ENCODE data around the gene NT5C.
"Not testable (repeated sequence)": the region's sequence is repeated elsewhere in the genome, so short reads cannot be mapped to it uniquely, and the experiment has no call there.

NT5C gene

DNA sequence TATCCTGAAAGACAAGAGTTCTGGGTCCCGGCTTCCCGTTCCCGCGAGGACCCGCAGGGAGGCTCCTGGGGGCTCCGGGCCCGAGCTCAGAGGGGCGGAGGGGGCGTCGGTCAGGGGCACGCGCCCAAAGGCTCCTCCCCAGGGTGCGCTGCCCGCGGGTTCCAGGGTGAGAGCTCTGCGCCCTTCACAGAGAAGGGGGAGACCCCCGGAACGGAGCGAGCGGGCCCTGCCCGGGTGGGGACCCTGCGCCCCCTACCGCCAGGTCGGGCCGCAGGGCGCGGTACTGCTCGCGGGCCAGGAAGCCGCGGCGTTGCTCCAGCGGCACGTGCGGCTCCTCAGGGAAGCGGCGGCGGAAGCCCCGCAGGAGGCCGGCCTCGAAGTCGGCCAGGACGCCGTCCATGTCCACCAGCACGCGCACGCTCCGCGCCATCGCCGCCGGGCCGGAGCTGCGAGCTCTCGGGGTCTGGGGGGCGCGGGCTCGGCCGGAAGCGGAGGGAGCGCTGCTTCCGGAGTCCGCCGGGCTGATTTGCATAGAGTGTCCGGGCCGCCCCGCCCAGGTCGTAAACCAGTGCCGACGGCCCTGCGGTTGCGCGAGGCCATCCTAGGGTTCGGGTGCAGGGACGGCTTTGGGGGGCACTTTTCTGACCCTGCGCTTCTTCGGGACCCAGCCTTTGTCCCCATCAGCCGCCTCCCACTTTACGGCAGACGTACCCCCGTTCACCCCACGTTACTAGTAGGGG, at the start of gene NT5C:
Gene NT5C, minus strand, starts transcription at position 465 of the 740 bp plus-strand sequence. Its CDS starts 35 bp downstream, at position 430.
- in situ Hi-C loops (cut with MboI; ENCODE audit: low sequenced_read_pairs) = no loop called here
- H3K4me1 ChIP-seq = peaks cover 14% of the 10 kb centered on the region
- DNase-seq (ENCODE audit: low spot score in 2 of 2) = peak; percentile 80 to 92
- peaks cover 37% of the 10 kb centered on the region for H3K36me3 ChIP-seq (replicated peaks)
- H3K9me3 ChIP-seq = no peaks in the 10 kb centered on the region
- H3K27me3 ChIP-seq (ENCODE audit: low read depth) = no peaks in the 10 kb centered on the region
- peak within 1 kb of the TSS; percentile 87 for H3K4me3 ChIP-seq

- DNase-seq (ENCODE audit: low spot score in 2 of 2) = no peak
- in situ Hi-C loops (cut with MboI; ENCODE audit: low sequenced_read_pairs) = no loop called here
- Histone ChIP-seq H3K27me3 (ENCODE audit: low read depth) (no peaks in the 10 kb centered on the region), H3K4me1 (peaks cover 15% of the 10 kb centered on the region), H3K4me3 (peak overlapping the region; percentile 94), H3K9me3 (no peaks in the 10 kb centered on the region), H3K36me3 (replicated peaks) (peaks cover 51% of the 10 kb centered on the region)
These were observed 49.6 kb upstream of the NT5C start for GRCh38 chr17:75181110-75181509.

DNA sequence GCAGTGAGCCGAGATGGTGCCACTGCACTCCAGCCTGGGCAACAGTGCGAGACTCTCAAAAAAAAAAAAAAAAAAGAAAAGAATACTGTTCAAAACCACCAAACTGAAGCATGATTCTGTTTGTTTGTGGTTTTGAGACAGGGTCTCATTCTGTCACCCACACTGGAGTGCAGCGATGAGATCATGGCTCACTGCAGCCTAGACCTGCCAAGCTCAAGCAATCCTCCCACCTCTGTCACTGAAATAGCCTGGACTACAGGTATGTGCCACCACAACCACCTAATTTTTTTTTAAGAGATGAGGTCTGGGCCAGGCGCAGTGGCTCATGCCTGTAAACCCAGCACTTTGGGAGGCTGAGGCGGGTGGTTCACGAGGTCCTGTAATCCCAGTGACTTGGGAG, 46.9 kb upstream of the NT5C start:
- H3K27me3 ChIP-seq (ENCODE audit: low read depth) = no peaks in the 10 kb centered on the region
- H3K9me3 ChIP-seq = no peaks in the 10 kb centered on the region
- no peak overlapping the region for H3K4me3 ChIP-seq
- in situ Hi-C loops (cut with MboI; ENCODE audit: low sequenced_read_pairs) = no loop called here
- DNase-seq (ENCODE audit: low spot score in 2 of 2) = no peak
- peaks cover 15% of the 10 kb centered on the region for H3K4me1 ChIP-seq
- peaks cover 78% of the 10 kb centered on the region for H3K36me3 ChIP-seq (replicated peaks)

GRCh38 chr17:75176625-75177024, 45.1 kb upstream of the NT5C start:
- no peak for DNase-seq (ENCODE audit: low spot score in 2 of 2)
- Histone ChIP-seq H3K4me1 (peaks cover 10% of the 10 kb centered on the region), H3K27me3 (ENCODE audit: low read depth) (no peaks in the 10 kb centered on the region), H3K9me3 (no peaks in the 10 kb centered on the region), H3K36me3 (replicated peaks) (peaks cover 88% of the 10 kb centered on the region), H3K4me3 (no peak overlapping the region)
- in situ Hi-C loops (cut with MboI; ENCODE audit: low sequenced_read_pairs) = no loop called here

DNA sequence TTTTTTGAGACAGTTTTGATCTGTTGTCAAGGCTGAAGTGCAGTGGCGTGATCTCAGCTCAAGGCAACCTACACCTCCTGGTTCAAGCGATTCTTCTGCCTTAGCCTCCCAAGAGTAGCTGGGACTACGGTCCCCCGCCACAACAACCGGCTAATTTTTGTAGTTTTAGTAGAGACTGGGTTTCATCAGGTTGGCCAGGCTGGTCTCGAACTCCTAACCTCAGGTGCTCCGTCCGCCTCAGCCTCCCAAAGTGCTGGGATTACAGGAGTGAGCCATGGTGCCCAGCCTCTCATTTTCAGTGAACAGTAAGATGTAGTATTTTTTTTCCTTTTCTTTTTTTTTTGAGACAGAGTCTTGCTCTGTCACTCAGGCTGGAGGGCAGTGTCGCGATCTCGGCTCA, 43.5 kb upstream of the NT5C start:
- H3K9me3 ChIP-seq = no peaks in the 10 kb centered on the region
- DNase-seq (ENCODE audit: low spot score in 2 of 2) = no peak
- no peaks in the 10 kb centered on the region; the same call in 1 of the 2 replicates for H3K4me1 ChIP-seq
- H3K4me3 ChIP-seq = no peak overlapping the region
- in situ Hi-C loops (cut with MboI; ENCODE audit: low sequenced_read_pairs) = no loop called here
- H3K27me3 ChIP-seq (ENCODE audit: low read depth) = no peaks in the 10 kb centered on the region
- H3K36me3 ChIP-seq (replicated peaks) = peaks cover 88% of the 10 kb centered on the region

GRCh38 chr17:75173526-75173925, 42.0 kb upstream of the NT5C start:
- Histone ChIP-seq H3K9me3 (no peaks in the 10 kb centered on the region), H3K4me3 (no peak overlapping the region), H3K36me3 (replicated peaks) (peaks cover 87% of the 10 kb centered on the region), H3K27me3 (ENCODE audit: low read depth) (no peaks in the 10 kb centered on the region), H3K4me1 (no peaks in the 10 kb centered on the region; the same call in 1 of the 2 replicates)
- DNase-seq (ENCODE audit: low spot score in 2 of 2) = no peak
- in situ Hi-C loops (cut with MboI; ENCODE audit: low sequenced_read_pairs) = no loop called here

DNA sequence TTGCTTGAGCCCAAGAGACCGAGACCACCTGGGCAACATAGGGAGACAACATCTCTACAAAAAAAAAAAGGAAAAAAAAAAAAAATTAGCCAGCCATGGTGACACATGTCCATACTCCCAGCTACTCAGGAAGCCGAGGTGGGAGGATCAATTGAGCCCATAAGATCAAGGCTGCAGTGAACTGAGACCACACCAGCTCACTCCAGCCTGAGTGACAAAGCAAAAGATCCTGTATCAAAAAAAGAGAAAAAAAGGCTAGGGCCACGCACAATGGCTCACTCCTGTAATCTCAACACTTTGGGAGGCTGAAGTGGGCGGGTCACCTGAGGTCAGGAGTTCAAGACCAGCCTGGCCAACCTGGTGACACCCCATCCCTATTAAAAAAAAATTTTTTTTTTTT, 37.5 kb upstream of the NT5C start:
- Histone ChIP-seq H3K27me3 (ENCODE audit: low read depth) (no peaks in the 10 kb centered on the region), H3K36me3 (replicated peaks) (peaks cover 81% of the 10 kb centered on the region), H3K4me3 (no peak overlapping the region), H3K9me3 (no peaks in the 10 kb centered on the region), H3K4me1 (no peaks in the 10 kb centered on the region; the same call in 1 of the 2 replicates)
- in situ Hi-C loops (cut with MboI; ENCODE audit: low sequenced_read_pairs) = no loop called here
- no peak for DNase-seq (ENCODE audit: low spot score in 2 of 2)

DNA sequence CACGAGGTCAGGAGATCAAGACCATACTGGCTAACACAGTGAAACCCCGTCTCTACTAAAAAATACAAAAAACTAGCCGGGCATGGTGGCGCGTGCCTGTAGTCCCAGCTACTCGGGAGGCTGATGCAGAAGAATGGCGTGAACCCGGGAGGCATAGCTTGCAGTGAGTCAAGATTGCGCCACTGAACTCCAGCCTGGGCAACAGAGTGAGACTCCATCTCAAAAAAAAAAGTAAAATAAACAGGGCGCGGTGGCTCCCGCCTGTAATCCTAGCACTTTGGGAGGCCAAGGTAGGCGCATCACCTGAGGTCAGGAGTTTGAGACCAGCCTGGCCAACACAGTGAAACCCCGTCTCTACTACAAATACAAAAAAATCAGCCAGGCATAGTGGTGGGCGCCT, 33.1 kb upstream of the NT5C start:
- H3K4me1 ChIP-seq; H3K4me3 ChIP-seq; H3K27me3 ChIP-seq (ENCODE audit: low read depth); H3K9me3 ChIP-seq; DNase-seq (ENCODE audit: low spot score in 2 of 2); in situ Hi-C loops (cut with MboI; ENCODE audit: low sequenced_read_pairs): not testable (repeated sequence)
- peaks cover 46% of the 10 kb centered on the region for H3K36me3 ChIP-seq (replicated peaks)

GRCh38 chr17:75163074-75163473, 31.5 kb upstream of the NT5C start:
- no peak overlapping the region for H3K4me3 ChIP-seq
- no peaks in the 10 kb centered on the region for H3K9me3 ChIP-seq
- peaks cover 35% of the 10 kb centered on the region for H3K36me3 ChIP-seq (replicated peaks)
- H3K27me3 ChIP-seq (ENCODE audit: low read depth) = no peaks in the 10 kb centered on the region
- no peaks in the 10 kb centered on the region for H3K4me1 ChIP-seq
- in situ Hi-C loops (cut with MboI; ENCODE audit: low sequenced_read_pairs) = no loop called here
- no peak for DNase-seq (ENCODE audit: low spot score in 2 of 2)

DNA sequence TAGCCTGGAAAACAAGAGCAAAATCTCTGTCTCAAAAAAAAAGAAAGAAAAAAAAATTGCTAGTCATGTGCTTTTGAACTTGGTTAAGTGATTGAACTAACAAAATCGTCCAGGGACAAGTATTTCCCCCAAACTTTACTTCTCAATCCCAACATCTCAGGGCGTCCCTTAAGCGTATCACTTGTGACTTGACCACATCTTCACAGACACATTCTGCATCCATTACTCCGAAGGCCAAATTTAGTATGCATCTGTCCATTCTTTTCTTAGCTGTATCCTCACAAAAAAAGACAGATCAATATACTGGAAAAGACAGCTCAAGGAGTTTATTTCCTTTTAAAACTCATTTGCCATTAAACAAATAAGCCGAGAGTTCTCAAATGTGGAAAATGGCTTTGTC, 28.7 kb upstream of the NT5C start:
- Histone ChIP-seq H3K4me1 (peaks cover 6% of the 10 kb centered on the region), H3K4me3 (no peak overlapping the region), H3K9me3 (no peaks in the 10 kb centered on the region), H3K27me3 (ENCODE audit: low read depth) (no peaks in the 10 kb centered on the region), H3K36me3 (replicated peaks) (peaks cover 19% of the 10 kb centered on the region)
- in situ Hi-C loops (cut with MboI; ENCODE audit: low sequenced_read_pairs) = no loop called here
- no peak for DNase-seq (ENCODE audit: low spot score in 2 of 2)

DNA sequence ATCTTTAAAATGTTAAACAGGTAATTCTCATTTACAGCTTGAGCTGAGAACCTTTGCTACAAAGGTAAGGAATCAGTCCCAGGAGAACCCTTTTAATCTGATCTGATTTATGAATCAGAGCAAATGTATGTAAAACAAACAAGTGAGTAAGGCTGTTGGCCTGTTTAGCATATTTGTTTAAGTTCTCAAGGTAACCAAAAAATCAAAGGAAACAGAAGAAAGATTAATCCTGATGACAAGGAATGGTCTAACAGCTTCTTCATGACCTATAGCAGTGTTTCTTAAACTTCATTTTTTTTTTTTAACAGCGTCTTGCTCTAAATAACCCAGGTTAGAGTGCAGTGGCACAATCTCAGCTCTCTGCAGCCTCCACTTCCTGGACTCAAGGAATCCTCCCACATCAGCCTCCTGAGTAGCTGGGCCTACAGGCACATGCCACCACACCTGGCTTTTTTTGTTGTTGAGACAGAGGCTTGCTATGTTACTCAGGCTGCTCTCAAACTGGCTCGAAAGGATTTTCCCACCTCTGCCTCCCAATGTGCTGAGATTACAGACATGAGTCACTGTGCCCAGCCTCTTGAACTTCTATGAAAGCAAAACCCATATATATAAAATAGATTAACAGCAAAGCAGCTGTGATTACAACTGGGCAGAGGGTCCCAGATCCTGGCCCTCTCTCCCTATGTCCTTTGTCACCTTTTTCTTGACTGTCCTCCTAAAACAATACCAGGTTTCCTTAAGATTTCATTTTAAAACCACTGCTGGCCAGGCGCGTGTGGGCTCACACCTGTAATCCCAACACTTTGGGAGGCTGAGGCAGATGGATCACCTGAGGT, 27.9 kb upstream of the NT5C start:
- H3K4me3 ChIP-seq = no peak overlapping the region
- H3K36me3 ChIP-seq (replicated peaks) = peaks cover 14% of the 10 kb centered on the region
- peaks cover 12% of the 10 kb centered on the region for H3K4me1 ChIP-seq
- H3K9me3 ChIP-seq = no peaks in the 10 kb centered on the region
- H3K27me3 ChIP-seq (ENCODE audit: low read depth) = no peaks in the 10 kb centered on the region
- in situ Hi-C loops (cut with MboI; ENCODE audit: low sequenced_read_pairs) = no loop called here
- DNase-seq (ENCODE audit: low spot score in 2 of 2) = no peak

GRCh38 chr17:75158480-75158879, 26.9 kb upstream of the NT5C start:
- in situ Hi-C loops (cut with MboI; ENCODE audit: low sequenced_read_pairs); H3K9me3 ChIP-seq; DNase-seq (ENCODE audit: low spot score in 2 of 2); H3K27me3 ChIP-seq (ENCODE audit: low read depth); H3K4me3 ChIP-seq: not testable (repeated sequence)
- peaks cover 12% of the 10 kb centered on the region for H3K4me1 ChIP-seq
- H3K36me3 ChIP-seq (replicated peaks) = peaks cover 21% of the 10 kb centered on the region

DNA sequence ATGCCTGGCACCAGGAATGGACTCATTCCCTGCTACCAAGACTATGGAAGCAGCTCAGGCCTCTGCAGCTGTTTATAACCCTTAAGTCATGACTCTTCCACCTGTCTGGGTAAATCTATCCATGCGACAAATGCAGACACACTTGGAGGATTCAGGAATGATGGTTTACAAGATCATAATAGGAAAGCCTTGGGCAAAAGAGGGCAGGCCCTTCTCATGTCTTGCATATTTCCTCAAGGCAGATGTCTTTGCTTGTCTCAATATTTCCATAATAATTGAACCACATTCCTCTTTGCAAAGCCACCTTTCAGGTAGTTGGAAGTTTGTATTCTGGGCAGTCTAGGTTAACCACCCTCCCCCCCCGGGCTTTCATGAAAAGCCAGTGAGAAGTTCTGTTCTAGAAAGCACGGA, 23.7 kb upstream of the NT5C start:
- Histone ChIP-seq H3K36me3 (replicated peaks) (peaks cover 17% of the 10 kb centered on the region), H3K9me3 (no peaks in the 10 kb centered on the region), H3K27me3 (ENCODE audit: low read depth) (no peaks in the 10 kb centered on the region), H3K4me1 (peaks cover 20% of the 10 kb centered on the region), H3K4me3 (peak overlapping the region; percentile 91)
- in situ Hi-C loops (cut with MboI; ENCODE audit: low sequenced_read_pairs) = no loop called here
- peak; percentile 80 to 90 for DNase-seq (ENCODE audit: low spot score in 2 of 2)

All from HAP-1 (cell line).